CD14-positive monocyte (primary cell): Measurements from ENCODE around the gene FAM13A. TPM values are rescaled to one million over a fixed set of nuclear protein-coding genes. Genes with fewer than 3 reads are reported as not detected.

ENCODE experiments used
- DNase-seq, 3 donors: peaks; one replicate each; pipeline ENCODE4 v3.0.0-alpha.2; 2011 to 2022
- H2AFZ ChIP-seq: 2 replicates; pipeline ENCODE4 v1.6.0; 2012; ENCODE audit warnings: mild to moderate bottlenecking, low read depth, low read length, inconsistent platforms; ENCODE audit not compliant: insufficient read depth, poor library complexity, severe bottlenecking
- H3K27ac ChIP-seq, 2 donors: 1 replicate in 1 of 2; 2 replicates in 1 of 2; pipeline ENCODE4 v1.5.1; 2012 to 2013; ENCODE audit warnings: low read length in 2 of 2, control low read depth in 1 of 2, inconsistent platforms in 1 of 2, low read depth in 1 of 2, mild to moderate bottlenecking in 1 of 2
- H3K27me3 ChIP-seq, 2 donors: one replicate each; pipeline versions ENCODE4 v1.6.0 to v1.6.1; 2011 to 2013; ENCODE audit warnings: low read length in 2 of 2; ENCODE audit not compliant: control insufficient read depth in 2 of 2, insufficient read depth in 2 of 2
- H3K36me3 ChIP-seq, 2 donors: replicated peaks in 1 of 2; 1 replicate in 1 of 2; 2 replicates in 1 of 2; pipeline versions ENCODE4 v1.5.1 to v1.6.1; 2012 to 2013; ENCODE audit warnings: low read length in 2 of 2, control low read depth in 1 of 2, inconsistent platforms in 1 of 2, mild to moderate bottlenecking in 1 of 2; ENCODE audit not compliant: insufficient read depth in 2 of 2, control insufficient read depth in 1 of 2
- H3K4me1 ChIP-seq, 2 donors: 1 replicate in 1 of 2; 2 replicates in 1 of 2; pipeline versions ENCODE4 v1.5.1 to v1.6.1; 2012 to 2013; ENCODE audit warnings: low read length in 2 of 2, control low read depth in 1 of 2, inconsistent platforms in 1 of 2, mild to moderate bottlenecking in 1 of 2, moderate library complexity in 1 of 2; ENCODE audit not compliant: insufficient read depth in 2 of 2, control insufficient read depth in 1 of 2
- H3K4me2 ChIP-seq: replicated peaks from 2 replicates; pipeline ENCODE3; 2012; ENCODE audit warnings: low read length, moderate library complexity, mild to moderate bottlenecking; ENCODE audit not compliant: poor library complexity, severe bottlenecking; ENCODE audit errors: extremely low read depth
- H3K4me3 ChIP-seq, 3 experiments: fragments of 200-600 bp in 1 of 3; sonication (generic) in 1 of 3; replicated peaks in 1 of 3; 1 replicate in 2 of 3; 2 replicates in 1 of 3; pipeline ENCODE4 v1.5.1; 2011 to 2013; ENCODE audit warnings: low read length in 3 of 3, mild to moderate bottlenecking in 3 of 3, control low read depth in 2 of 3, low read depth in 2 of 3, inconsistent platforms in 1 of 3, moderate library complexity in 1 of 3
- H3K79me2 ChIP-seq: 2 replicates; pipeline ENCODE4 v1.6.0; 2012; ENCODE audit warnings: mild to moderate bottlenecking, control low read depth, inconsistent platforms, low read length, moderate library complexity; ENCODE audit not compliant: insufficient read depth
- H3K9ac ChIP-seq: 2 replicates; pipeline ENCODE4 v1.6.0; 2017; ENCODE audit warnings: low read length, mild to moderate bottlenecking; ENCODE audit not compliant: insufficient read depth, poor library complexity, severe bottlenecking
- H3K9me3 ChIP-seq, 2 donors: replicated peaks in 1 of 2; 1 replicate in 1 of 2; 2 replicates in 1 of 2; pipeline versions ENCODE4 v1.5.1 to v1.6.1; 2012 to 2013; ENCODE audit warnings: low read length in 2 of 2, control low read depth in 1 of 2; ENCODE audit not compliant: control insufficient read depth in 1 of 2, insufficient read depth in 1 of 2
- H4K20me1 ChIP-seq: 2 replicates; pipeline ENCODE4 v1.6.0; 2012; ENCODE audit warnings: mild to moderate bottlenecking, low read length, control low read depth, moderate library complexity; ENCODE audit not compliant: insufficient read depth
- H3K27ac Mint-ChIP-seq, 7 donors: one replicate each; pipeline ENCODE4 v1.8.0; 2020; ENCODE audit warnings: mild to moderate bottlenecking in 7 of 7, mixed read lengths in 7 of 7, moderate library complexity in 6 of 7, inconsistent platforms in 2 of 7
- H3K27me3 Mint-ChIP-seq, 3 donors: one replicate each; pipeline ENCODE4 v1.8.0; 2021 to 2022; ENCODE audit warnings: low read depth in 3 of 3, mild to moderate bottlenecking in 3 of 3, mixed read lengths in 3 of 3, moderate library complexity in 3 of 3, inconsistent platforms in 1 of 3
- H3K36me3 Mint-ChIP-seq, 2 donors: one replicate each; pipeline ENCODE4 v1.8.0; 2020; ENCODE audit warnings: mixed read lengths in 2 of 2, inconsistent platforms in 1 of 2, mild to moderate bottlenecking in 1 of 2
- H3K4me1 Mint-ChIP-seq: one replicate; pipeline ENCODE4 v1.8.0; 2020; ENCODE audit warnings: mild to moderate bottlenecking, mixed read lengths
- H3K4me3 Mint-ChIP-seq, 2 donors: one replicate each; pipeline ENCODE4 v1.8.0; 2020; ENCODE audit warnings: mild to moderate bottlenecking in 2 of 2, mixed read lengths in 2 of 2, moderate library complexity in 1 of 2
- H3K9me3 Mint-ChIP-seq, 7 donors: one replicate each; pipeline ENCODE4 v1.8.0; 2020 to 2022; ENCODE audit warnings: mixed read lengths in 7 of 7, mild to moderate bottlenecking in 6 of 7, moderate library complexity in 6 of 7, inconsistent platforms in 2 of 7
- CTCF ChIP-seq: fragments of 200-600 bp; IDR thresholded peaks from one replicate; pipeline ENCODE4 v1.8.0; 2022; ENCODE audit warnings: antibody characterized with exemption, mild to moderate bottlenecking
- WGBS: methylation state at CpG from one replicate; pipeline ENCODE4 v1.1.5; 2013; ENCODE audit warnings: missing lambda C conversion rate; ENCODE audit not compliant: insufficient coverage; 5-methylcytosine and 5-hydroxymethylcytosine counted together
- intact Hi-C, 2 donors: fragments of 100-400 bp; cut with micrococcal nuclease; formaldehyde crosslinking; loops; one replicate each; pipeline versions ENCODE4 v1.15.0 to v1.15.1; 2023
- polyA plus RNA-seq, 3 donors: library from polyadenylated mRNA; depleted of rRNA in 1 of 3; unstranded in 2 of 3; stranded (reverse) in 1 of 3; fragments of 300-500 nt in 2 of 3; fragments of >200 nt in 1 of 3; fragmentation: Illumina TruSeq in 2 of 3; gene quantifications; 1 replicate in 2 of 3; 2 replicates in 1 of 3; pipeline ENCODE4 v1.2.3, GENCODE V29; 2012 to 2021

Gene FAM13A
- polyA plus RNA-seq, 3 donors: 5.3 to 20.0 (median 6.5) TPM

DNA sequence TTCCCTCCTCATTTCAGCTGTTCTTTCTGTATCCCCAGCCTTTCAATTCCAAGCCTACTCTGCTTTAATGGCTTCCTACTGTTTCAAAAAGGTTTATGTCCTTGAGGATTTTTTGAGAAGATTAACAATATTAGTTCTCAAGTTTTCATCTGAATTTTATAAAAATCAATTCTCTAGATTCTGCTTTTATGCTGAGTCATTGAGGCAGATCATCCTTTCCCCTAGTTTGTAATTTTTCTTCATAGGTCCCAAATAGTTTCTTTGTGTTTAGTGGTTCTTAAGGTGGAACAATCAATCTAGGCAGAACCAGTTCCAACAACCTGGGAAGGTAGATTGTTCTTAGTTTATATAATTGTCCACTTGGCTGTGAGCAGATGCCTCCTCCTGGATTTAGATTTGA lies 259.3 kb downstream of the FAM13A start:
- no peak overlapping the region for H3K4me3 Mint-ChIP-seq
- Histone ChIP-seq H3K79me2 (peaks cover 3% of the 10 kb centered on the region), H3K27ac (no peak overlapping the region), H4K20me1 (peaks cover 40% of the 10 kb centered on the region), H3K4me2 (no peak overlapping the region), H3K4me3 (no peak overlapping the region), H2AFZ (no peak overlapping the region), H3K4me1 (peaks cover 3 to 6% of the 10 kb centered on the region in 2 donors), H3K27me3 (no peaks in the 10 kb centered on the region), H3K9ac (no peak overlapping the region), H3K9me3 (no peaks in the 10 kb centered on the region), H3K36me3 (peaks cover 13 to 41% of the 10 kb centered on the region in 2 donors)
- DNase-seq: no peak
- peaks cover 0 to 3% (median 0%) of the 10 kb centered on the region in 7 donors for H3K9me3 Mint-ChIP-seq
- peaks cover 6% of the 10 kb centered on the region for H3K4me1 Mint-ChIP-seq
- TF ChIP-seq CTCF: no peak
- peaks cover 44 to 45% of the 10 kb centered on the region in 2 donors for H3K36me3 Mint-ChIP-seq
- H3K27me3 Mint-ChIP-seq: no peaks in the 10 kb centered on the region
- H3K27ac Mint-ChIP-seq: no peak overlapping the region
- intact Hi-C loops: no loop called here

DNA sequence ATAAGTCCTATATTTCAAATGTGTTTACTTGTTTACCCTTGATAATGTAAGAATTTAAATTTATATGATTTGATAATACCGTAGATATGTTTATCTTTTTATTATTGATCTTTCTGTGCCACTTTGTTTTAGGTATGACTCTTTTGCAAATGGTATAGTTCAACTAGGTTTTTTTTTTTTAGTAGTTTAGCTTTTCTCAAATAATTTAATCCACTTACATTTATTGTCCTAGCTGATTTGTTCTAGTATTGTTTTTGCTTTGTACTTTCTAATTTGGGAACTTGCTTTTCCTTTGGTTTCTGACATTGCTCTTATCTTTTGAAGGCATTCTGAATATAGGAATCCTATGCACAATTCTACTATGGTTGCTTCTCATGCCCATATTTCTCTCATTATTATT lies 260.4 kb downstream of the FAM13A start:
- H3K4me3 Mint-ChIP-seq: no peak overlapping the region
- H3K27me3 ChIP-seq: no peaks in the 10 kb centered on the region
- no peaks in the 10 kb centered on the region for H3K27me3 Mint-ChIP-seq
- H4K20me1 ChIP-seq: peaks cover 39% of the 10 kb centered on the region
- no peak for TF ChIP-seq CTCF
- H3K9me3 ChIP-seq: no peaks in the 10 kb centered on the region
- H3K4me1 Mint-ChIP-seq: peaks cover 15% of the 10 kb centered on the region
- peaks cover 0 to 3% (median 0%) of the 10 kb centered on the region in 7 donors for H3K9me3 Mint-ChIP-seq
- H3K4me3 ChIP-seq: no peak overlapping the region
- no peak for DNase-seq
- H3K9ac ChIP-seq: no peak overlapping the region
- no peak overlapping the region for H2AFZ ChIP-seq
- H3K27ac ChIP-seq: no peak overlapping the region
- H3K79me2 ChIP-seq: no peaks in the 10 kb centered on the region
- no peak overlapping the region for H3K4me2 ChIP-seq
- peaks cover 6 to 34% of the 10 kb centered on the region in 2 donors for H3K36me3 ChIP-seq
- no peak overlapping the region for H3K27ac Mint-ChIP-seq
- peaks cover 4 to 9% of the 10 kb centered on the region in 2 donors for H3K4me1 ChIP-seq
- intact Hi-C loops: no loop called here
- peaks cover 37 to 41% of the 10 kb centered on the region in 2 donors for H3K36me3 Mint-ChIP-seq
- no CpG with 5 or more reads among the region's 1 CpG for WGBS
